Stimulated activated naive CD4-positive, alpha-beta T cell treated with Interleukin-2 at 50 U/mL for 16 hours (primary cell): ENCODE results near the gene LHX4.

Source experiments
- DNase-seq: peaks from one replicate; lab custom pipeline; 2025; lab: John Stamatoyannopoulos, UW

Gene LHX4

DNA sequence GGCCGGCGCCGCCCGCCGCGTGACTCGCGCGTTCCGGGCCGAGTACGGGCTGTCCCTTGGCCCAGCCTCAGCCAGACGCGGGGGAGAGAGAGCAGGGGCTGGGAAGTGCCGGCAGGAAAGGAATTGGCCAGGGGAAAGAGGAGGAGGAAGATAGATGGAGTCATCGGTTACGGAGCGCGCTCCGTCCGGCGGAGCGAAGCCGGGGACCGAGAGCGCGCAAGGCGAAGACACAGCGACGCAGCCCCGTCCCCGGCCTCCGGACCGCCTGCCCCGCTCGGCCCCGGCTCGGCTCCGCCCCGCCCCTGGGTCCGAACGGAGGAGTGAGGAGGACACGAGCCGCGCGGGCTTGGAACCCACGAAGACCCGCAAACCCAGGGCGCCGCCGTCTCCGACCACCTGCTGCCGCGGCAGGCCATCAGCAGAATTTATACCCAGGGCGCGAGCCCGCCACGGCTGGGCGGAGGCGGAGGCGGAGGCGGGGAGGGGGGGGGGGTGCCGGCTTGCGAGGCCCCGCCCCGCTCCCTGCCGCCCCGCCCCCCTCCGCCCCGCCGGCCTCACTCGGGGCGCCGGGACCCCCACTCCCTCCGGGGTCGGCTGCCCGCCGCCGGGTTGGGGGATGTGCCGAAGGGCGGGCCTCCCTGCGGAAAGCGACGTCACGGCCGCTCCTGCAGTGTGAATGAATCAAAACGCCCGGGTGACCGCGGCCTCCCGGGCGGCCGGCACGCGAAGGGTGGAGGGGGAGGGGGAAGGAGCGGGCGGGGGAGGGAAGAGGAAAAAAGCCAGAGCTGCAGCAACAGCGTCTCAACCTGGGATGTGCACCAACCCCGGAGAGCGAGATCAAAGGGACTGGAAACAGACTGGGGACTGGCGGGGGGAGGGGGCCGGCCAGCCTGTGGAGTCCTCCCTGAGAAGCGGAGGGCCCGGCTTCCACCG, at the start of gene LHX4:
Gene LHX4 (plus strand): TSS at position 782 of the 933 bp plus-strand sequence. CDS start 266 bp downstream, outside the sequence.
- no peak for DNase-seq

DNA sequence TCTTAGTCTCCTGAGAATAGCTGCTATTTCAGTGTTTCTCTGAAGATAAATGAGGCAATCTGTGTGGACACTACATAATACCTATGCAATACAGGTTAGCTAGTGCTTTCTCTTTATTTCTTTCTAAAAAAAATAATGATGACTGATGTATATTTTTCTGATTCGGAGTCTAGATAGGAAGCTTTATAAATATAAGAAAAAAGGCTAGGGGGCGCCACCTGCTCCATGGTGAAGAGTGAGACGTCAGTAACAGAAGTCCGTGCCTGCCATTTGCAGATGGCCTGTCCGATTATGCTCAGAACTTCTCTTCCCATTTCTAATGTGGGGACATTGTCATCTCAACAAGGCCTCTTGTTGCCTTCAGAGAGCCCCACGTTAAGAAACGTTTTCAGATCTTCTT, 49.0 kb upstream of the LHX4 start:
- no peak for DNase-seq

DNA sequence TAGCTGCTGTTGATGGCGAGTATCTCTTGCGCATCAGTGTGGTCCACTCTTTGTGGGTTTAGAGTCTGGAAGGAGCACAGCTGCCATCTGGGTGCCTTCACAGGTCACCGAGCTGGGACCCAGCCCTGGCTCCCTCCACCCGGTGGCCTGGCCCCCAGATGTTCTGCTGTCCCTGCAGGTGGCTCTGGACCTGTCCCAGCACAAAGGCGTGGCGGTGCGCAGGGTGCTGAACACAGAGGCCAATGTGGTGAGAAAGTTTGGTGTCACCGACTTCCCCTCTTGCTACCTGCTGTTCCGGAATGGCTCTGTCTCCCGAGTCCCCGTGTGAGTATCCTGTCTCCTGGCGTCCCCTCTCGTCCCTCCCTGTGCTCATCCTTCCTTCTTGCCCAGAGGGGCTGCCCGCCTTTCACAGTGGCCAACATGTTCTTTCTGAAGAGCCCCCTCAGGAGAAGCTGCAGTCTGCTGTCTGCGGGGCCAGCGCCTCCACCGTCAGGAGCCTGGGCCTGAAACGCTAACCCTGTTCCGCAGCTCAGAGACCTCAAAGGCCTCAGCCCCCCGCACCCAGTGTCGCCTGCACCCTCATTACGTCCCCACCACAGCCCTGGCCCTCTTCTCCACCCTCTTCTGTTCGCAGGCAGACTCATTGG, 47.9 kb upstream of the LHX4 start:
- DNase-seq, result no peak

DNA sequence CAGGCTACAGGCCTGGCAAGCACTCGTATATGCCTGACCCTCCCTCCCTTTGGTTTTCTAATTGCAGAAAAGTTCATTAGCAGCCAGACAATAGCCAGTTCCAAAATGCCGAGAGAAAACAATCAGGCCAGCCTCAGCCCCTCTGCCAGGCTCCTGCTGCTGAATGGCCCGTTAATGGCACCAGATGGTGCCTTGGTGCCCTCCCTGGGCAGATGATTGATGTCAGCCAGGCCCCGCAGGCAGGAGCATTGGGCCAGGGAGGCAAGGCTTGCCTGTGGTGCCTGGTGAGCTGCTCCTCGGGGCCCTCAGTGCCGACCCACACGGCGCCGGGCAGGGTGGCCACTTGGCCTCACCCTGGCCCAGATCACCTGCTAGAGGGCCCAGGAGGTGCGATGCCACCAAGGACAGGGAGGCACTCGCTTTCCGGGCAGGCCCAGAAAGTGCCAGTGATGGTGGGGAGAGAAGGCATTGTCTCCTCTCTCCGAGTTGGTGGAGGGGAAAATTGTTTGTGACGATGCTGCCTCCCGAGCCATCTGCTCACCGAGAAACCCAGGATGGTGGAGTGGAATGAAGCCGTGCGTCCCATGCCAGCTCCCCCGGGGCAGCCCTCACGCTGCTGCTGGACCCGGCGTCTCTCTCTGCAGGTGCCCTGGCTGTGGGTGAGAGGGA, 47.3 kb upstream of the LHX4 start:
- DNase-seq, result no peak

DNA sequence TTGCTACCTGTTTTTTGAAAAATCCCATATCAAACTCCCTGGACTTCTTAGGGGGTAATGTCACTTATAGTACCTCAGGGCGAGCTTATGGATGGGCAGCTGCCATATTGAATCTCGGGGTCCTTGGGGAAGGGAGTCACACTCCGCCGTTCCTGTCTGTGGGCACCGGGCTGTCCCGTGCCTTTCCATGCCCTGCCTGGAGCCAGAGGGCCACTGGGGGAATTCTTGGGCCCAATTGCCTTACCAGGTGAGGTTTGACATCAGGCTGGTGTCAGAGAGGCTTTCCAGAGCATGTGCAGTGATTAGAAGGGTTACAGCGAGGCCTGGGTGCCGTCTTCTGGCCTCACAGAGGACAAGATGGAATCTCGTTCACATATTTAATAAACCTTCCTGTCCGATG, 46.6 kb upstream of the LHX4 start:
- no peak for DNase-seq

DNA sequence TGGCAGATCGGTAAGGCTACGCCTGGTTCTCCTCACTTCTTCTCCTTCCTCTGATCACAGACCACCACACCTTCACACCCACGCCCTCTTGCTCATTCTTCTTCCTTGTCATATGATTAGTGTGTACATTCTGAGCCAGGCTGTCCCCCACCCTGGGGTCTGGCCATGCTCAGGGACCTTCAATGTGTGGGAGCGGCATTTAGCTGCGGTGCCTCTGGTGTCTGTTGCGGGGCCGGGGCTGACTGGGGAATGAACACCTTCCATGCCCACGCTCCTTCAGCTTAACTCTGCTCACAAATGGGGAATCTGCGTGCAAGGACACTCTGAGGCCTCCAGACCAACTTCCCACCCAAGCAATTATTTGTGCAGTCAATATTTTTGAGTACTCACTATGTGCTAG, 46.0 kb upstream of the LHX4 start:
- DNase-seq, result no peak

DNA sequence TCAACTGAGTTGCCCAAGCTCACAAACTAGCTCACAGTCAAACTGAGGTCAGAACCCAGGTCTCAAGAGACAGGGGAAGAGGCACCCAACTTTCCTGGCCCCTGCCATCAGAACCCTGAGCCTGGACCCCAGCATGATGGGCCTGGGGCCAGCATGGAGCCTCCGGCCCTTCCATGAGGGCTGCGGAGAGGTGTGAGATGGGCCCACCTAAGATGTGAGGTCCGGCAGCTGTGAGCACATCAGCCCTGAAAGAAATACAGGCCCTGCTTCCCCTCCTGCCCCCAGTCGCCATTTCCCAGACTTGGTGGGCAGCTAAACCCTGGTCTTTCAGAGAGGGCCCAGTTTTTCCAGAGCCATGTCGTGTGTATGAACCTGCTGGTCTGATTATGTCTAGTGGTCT, 44.8 kb upstream of the LHX4 start:
- no peak for DNase-seq

DNA sequence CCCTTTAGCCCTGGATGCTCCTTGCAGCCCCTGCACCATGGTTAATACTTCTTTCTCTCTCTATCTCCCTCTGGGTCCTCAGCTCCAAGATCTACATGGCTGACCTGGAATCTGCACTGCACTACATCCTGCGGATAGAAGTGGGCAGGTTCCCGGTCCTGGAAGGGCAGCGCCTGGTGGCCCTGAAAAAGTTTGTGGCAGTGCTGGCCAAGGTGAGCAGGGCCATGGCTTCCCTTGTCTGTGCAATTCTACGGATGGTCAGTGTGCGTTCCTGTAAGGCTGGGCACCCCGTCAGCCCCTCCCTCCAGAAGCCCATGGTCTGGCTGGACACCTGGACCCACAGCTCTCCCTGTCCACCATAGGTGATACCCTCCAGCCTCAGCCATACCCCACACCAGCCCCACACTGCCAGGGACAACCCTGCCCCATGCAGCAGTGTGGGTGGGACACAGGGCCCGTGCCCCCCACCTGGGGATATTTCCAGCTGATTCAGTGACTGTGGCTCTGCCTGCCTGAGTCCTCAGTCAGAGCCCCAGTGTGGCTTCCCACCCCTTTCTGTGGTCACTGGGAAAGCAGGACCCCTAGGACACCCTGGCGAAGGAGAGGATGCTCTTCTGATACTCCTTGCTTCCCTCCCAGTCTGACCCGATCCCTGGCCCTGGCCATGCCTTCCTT, 44.0 kb upstream of the LHX4 start:
- DNase-seq, result no peak

DNA sequence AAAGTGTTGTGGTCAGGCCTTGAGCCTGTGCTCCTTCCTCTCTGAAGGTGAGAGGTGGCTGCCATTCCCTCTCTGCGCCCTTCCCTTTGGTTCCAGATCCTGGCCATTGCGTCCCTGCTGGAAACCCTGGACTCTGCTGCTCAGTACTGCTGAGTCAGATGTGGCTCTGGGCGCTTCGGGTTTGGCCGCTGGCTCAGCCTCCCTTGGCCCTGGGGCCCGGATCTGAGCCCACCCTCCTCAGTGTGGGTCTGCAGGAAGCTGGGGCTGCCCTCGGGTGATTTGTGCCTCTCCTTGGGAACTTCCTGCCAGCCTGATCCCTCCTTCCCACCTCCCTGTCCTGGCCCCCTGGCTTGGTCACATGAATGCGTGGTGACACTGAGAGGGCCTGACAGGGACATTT, 43.2 kb upstream of the LHX4 start:
- no peak for DNase-seq

DNA sequence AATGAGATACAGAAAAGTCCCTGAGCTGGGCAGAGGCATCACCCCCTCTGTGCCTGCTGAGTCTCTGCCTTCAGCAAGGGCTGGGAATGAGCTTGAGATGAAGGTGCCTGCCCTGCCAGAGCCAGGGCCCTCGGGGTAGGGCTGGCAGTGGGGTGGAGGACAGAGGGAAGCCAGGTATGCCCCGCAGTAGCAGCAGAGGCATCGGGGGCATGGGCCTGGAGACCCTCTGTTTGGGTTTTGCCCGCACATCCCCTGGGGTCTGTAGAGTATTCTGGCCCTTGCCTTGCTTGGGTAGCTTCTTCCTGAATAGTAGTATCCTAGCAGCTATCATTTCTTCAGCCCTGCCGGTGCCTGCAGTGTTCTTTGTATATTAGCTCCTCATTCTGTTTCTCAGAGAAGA, 42.4 kb upstream of the LHX4 start:
- DNase-seq, result no peak

DNA sequence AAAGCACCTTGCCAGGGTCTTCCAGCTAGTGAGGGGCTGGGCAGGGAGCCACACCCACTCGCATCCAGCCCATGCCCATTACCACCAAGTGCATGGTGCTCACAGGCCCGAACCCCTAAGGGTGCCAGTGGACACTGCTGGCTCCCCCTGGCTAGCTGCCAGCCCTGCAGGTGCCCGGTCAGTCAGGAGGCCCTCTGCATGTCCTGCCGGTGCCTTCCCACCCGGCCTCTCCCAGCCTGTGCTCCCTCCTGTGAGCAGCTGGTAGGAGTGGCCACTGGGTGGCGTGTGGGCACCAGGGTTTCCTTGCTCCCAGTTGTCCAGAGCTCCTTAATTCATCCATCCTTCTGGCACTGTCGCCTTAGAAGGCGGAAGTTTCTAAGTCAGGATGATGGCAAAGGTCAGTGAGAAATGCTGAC, 42.0 kb upstream of the LHX4 start:
- no peak for DNase-seq

DNA sequence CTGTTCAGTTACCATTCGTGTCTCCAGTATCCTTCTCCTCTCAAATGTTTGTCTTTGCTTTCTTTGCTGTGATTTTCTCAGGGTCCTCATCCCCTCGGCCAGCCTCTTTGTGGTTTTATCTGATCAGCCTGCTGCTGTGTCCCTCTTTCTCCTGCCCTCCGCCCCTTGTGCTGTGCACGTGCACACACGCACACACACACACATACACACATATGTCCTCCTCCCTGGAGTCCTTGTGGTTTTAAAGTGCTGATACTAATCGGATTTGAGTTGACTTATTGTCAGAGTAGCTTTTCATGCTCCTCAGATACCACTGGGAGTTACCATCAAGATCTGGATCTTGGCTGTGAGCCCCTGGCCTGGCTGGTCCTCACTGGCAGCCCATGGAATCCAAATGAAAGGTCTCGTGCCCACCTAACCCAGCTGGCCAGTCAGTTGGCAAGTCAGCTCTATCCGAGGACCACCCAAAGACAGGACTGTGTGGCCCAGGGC, 41.3 kb upstream of the LHX4 start:
- no peak for DNase-seq

DNA sequence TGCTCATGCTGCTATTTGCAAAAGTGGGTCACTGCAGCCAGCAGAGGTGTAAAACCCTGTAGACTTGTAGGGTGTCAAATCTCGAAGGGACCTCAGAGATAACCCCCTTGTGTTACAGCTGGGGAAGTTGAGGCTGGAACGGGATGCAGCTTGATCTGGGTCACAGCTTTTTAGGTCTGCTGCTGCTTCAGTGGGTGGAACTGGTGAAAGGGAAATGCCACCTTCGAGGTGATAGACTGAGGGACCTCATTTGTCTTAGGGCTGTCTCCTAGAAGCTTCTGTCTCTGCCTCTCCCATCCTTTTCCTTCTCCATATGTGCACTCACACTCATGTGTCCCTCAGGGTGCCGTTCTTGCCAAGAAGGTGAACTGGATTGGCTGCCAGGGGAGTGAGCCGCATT, 40.0 kb upstream of the LHX4 start:
- DNase-seq, result no peak

DNA sequence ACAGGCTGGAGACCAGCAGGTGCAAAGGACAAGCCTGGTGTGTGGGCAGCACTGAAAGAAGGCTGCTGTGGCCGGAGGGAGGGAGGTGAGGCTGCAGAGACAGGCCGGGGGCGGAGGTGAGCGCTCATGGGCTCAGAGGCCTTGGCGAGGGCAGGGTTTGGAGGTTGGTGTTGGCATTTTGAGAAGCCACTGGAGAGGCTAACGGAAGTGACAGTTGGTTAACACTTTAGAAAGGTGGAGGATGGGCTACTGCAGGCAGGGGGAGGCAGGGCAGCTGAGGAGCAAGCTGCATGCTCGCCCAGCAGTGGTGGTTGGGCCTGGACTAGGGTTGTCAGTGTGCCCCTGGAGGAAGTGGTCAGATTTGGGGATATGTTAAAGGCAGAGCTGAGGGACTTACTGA, 37.9 kb upstream of the LHX4 start:
- DNase-seq, result no peak

DNA sequence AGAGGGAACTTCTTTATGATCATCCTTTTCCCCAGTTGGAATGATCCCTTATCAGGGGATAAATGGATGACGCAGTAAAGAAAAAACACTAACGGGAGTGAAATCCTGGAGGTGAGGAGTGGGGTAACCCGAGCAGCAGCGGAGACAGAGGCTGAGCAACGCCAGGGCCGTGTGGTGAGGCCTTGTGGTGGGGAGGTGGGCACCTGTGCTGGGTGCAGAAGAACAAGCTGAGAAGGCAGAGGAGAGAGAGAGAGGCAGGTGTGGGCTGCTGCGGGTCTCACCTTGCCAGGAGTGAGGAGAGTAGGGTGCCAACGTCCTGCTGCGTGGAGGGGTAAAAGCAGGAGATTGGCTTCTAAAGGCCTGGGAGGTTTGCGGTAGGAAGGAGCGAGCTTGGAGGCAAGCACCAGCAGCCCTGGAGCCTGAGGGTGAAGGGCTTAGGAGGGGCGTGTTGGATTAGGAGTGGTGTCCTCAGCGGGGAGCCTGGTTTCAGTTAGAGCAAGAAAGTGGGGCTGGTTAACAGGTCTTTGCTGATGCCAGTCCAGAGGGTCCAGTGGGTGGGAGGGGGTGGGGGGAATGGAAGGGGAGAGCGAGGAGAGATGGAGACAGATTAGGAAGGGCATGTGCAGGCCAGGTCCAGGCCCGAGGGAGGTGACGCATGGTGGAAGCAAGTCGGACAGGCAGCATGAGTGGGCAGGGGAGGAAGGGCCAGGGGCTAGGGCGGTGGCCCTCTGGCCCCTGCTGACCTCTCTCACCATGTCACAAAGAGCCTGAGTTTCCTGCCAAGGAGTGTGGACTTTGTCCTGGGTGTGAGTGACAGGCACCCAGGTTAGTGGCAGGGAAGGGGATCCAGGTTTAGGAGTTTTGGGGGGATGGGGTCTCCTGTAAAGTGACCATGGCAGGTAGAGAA, 36.7 kb upstream of the LHX4 start:
- no peak for DNase-seq

DNA sequence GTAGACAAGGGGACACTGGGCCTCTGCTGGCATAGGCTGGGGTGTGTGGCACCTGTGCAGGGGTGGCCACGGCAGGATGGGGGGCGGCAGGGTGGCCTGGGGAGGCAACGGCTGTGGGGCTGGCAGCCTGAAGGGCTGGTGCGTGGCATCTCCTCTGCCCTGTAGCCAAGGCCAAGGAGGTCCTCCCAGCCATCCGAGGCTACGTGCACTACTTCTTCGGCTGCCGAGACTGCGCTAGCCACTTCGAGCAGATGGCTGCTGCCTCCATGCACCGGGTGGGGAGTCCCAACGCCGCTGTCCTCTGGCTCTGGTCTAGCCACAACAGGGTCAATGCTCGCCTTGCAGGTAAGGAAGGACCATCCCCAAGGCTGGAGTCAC, 36.0 kb upstream of the LHX4 start:
- DNase-seq, result no peak

DNA sequence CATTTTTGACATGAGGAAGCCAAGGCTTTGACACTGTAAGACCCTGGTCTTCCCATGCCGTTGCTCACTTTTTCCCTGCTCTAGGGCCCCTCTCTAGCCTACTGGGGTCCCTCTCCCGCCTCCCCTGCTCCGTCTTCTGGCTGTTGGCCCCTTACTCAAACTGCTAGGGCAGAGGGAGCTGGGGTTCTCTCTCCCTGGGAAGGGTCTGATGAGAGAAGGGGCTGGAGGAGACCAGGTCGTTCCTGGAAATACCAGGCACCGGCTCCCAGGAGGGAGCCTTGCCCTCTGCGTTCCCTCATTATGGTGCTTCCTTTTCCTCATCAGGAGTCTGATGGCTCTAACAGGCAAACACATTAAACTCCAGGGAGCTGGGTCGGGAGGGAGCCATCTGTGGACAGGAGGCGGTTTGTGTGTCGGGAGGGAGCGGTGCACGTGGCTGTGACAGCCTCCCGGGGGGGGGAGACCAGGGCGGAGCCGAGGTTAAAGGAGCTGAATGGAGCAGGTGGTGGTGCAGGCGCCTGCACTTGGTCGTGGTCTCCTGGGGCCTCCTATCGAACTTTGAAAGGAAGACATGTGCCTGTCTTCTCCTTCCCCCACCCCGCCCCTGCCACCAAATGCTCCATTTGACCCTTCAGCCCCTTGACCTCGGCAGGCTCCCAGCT, 35.4 kb upstream of the LHX4 start:
- DNase-seq, result no peak

DNA sequence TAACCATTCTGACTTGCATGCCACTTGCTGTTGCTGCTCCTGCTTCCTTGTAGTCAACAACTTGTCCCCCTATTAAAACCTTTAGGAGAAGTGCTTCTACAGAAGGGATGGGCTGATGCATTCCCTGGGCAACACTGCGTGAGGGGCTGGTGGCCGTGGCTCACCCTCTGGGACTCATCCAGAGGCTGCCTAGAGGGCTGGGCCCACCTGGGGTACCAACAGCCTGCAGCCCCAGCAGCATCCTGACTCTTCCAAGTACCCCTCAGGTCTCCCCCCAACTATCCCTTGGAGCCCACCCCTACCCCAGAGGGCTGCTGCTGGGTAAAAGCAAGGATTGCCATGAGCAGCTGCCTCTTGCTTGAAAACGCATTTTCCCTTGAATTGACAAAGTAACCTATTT, 34.7 kb upstream of the LHX4 start:
- DNase-seq, result no peak

DNA sequence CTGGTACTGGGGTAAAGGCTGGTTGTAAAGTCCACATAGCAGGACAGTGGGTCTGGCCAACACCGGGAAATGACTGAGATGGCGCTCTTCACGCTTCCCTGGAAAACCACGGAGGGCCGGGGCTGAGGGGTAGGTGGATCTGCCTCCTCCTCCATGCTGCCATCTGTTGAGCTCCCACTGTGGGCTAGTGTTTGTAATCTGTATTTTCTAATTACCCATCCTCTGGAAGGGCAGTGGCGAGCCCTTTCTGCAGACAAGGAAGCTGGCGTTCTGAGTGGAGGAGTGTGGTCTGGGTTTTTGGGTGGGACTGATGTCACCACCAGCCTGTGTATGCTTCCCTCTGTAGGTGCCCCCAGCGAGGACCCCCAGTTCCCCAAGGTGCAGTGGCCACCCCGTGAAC, 34.1 kb upstream of the LHX4 start:
- no peak for DNase-seq

DNA sequence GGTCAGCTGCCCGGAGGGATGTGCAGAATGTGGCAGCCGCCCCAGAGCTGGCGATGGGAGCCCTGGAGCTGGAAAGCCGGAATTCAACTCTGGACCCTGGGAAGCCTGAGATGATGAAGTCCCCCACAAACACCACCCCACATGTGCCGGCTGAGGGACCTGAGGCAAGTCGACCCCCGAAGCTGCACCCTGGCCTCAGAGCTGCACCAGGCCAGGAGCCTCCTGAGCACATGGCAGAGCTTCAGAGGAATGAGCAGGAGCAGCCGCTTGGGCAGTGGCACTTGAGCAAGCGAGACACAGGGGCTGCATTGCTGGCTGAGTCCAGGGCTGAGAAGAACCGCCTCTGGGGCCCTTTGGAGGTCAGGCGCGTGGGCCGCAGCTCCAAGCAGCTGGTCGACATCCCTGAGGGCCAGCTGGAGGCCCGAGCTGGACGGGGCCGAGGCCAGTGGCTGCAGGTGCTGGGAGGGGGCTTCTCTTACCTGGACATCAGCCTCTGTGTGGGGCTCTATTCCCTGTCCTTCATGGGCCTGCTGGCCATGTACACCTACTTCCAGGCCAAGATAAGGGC, 33.5 kb upstream of the LHX4 start:
- no peak for DNase-seq
